Hepatocyte (in vitro differentiated cells): Measurements from ENCODE around the gene SYT10. TPM values are rescaled to one million over a fixed set of nuclear protein-coding genes. Genes with fewer than 3 reads are reported as not detected.

ENCODE experiments used
- DNase-seq: peaks from one replicate; pipeline ENCODE4 v3.0.0-alpha.2; 2016; ENCODE audit warnings: low spot score
- H2AFZ ChIP-seq: fragments of 200-600 bp; sonication (generic); 2 replicates; pipeline ENCODE4 v1.6.0; 2016; ENCODE audit warnings: antibody characterized with exemption, mild to moderate bottlenecking
- H3K27ac ChIP-seq: fragments of 200-600 bp; sonication (generic); 2 replicates; pipeline ENCODE4 v1.5.1; 2016; ENCODE audit warnings: mild to moderate bottlenecking
- H3K27me3 ChIP-seq: fragments of 200-600 bp; sonication (generic); 2 replicates; pipeline ENCODE4 v1.6.1; 2016
- H3K36me3 ChIP-seq: fragments of 200-600 bp; sonication (generic); replicated peaks from 2 replicates; pipeline ENCODE4 v1.5.1; 2016; ENCODE audit warnings: low read depth; ENCODE audit not compliant: insufficient read depth
- H3K4me1 ChIP-seq: fragments of 200-600 bp; sonication (generic); 2 replicates; pipeline ENCODE4 v1.5.1; 2016; ENCODE audit warnings: mild to moderate bottlenecking, moderate library complexity; ENCODE audit not compliant: insufficient read depth
- H3K4me2 ChIP-seq: fragments of 200-600 bp; sonication (generic); 2 replicates; pipeline ENCODE4 v1.6.0; 2016
- H3K4me3 ChIP-seq: fragments of 200-600 bp; sonication (generic); 2 replicates; pipeline ENCODE4 v1.5.1; 2016; ENCODE audit warnings: mild to moderate bottlenecking
- H3K79me2 ChIP-seq: fragments of 200-600 bp; sonication (generic); 2 replicates; pipeline ENCODE4 v1.6.0; 2017; ENCODE audit warnings: mild to moderate bottlenecking
- H3K9me2 ChIP-seq: fragments of 200-600 bp; sonication (generic); replicated peaks from 2 replicates; pipeline ENCODE4 v1.6.0; 2017; ENCODE audit warnings: mild to moderate bottlenecking; ENCODE audit not compliant: insufficient read depth
- H3K9me3 ChIP-seq: fragments of 200-600 bp; sonication (generic); 2 replicates; pipeline ENCODE4 v1.5.1; 2016; ENCODE audit warnings: low read depth, mild to moderate bottlenecking
- H4K20me1 ChIP-seq: fragments of 200-600 bp; sonication (generic); 2 replicates; pipeline ENCODE4 v1.6.0; 2016; ENCODE audit warnings: mild to moderate bottlenecking; ENCODE audit not compliant: insufficient read depth, poor library complexity, severe bottlenecking
- EZH2 ChIP-seq: fragments of 200-600 bp; sonication (generic); IDR thresholded peaks from 2 replicates; pipeline ENCODE4 v1.6.1; 2016; ENCODE audit warnings: antibody characterized with exemption, mild to moderate bottlenecking, borderline replicate concordance
- EZH2phosphoT487 ChIP-seq: fragments of 200-600 bp; sonication (generic); IDR thresholded peaks from one replicate; pipeline ENCODE4 v1.6.1; 2018; ENCODE audit warnings: antibody characterized with exemption, mild to moderate bottlenecking, low read depth, moderate library complexity; ENCODE audit not compliant: unreplicated experiment, severe bottlenecking
- WGBS: methylation state at CpG from one replicate; pipeline ENCODE4 v1.1.6; 2016; ENCODE audit warnings: low lambda C conversion rate; ENCODE audit errors: missing lambda C conversion rate; 5-methylcytosine and 5-hydroxymethylcytosine counted together
- polyA plus RNA-seq: library from polyadenylated mRNA; unstranded; fragments of >200 nt; fragmentation: Nextera tagmentation; extraction: Ambion mirVana; gene quantifications from 2 replicates; pipeline ENCODE4 v1.2.1, GENCODE V29; 2016
- total RNA-seq: library from RNA; depleted of rRNA; stranded (reverse); fragments of >200 nt; gene quantifications from 2 replicates; pipeline ENCODE4 v1.2.3, GENCODE V29; 2014
- TF ChIP-seq, protein P1 (sequence below): fragments of 200-600 bp; sonication (generic); IDR thresholded peaks from 2 replicates; pipeline ENCODE4 v1.5.1; 2016; ENCODE audit warnings: antibody characterized with exemption, mild to moderate bottlenecking; ENCODE audit not compliant: poor library complexity

Gene SYT10
- total RNA-seq, result 2.5 and 3.8 TPM in 2 replicates
- 1.7 and 2.3 TPM in 2 replicates for polyA plus RNA-seq

- Histone ChIP-seq H3K27me3 (peaks cover 55% of the 10 kb centered on the region), H3K9me3 (no peaks in the 10 kb centered on the region), H3K4me2 (peak within 1 kb of the TSS; percentile 91), H4K20me1 (no peaks in the 10 kb centered on the region), H2AFZ (peak within 1 kb of the TSS; percentile 84), H3K79me2 (no peaks in the 10 kb centered on the region), H3K36me3 (no peaks in the 10 kb centered on the region), H3K27ac (no peak within 1 kb of the TSS), H3K4me3 (peak within 1 kb of the TSS; percentile 97), H3K9me2 (no peaks in the 10 kb centered on the region), H3K4me1 (peaks cover 4% of the 10 kb centered on the region)
- peak; percentile 39 for DNase-seq
- TF ChIP-seq EZH2, result no peak
- TF ChIP-seq, protein P1, sequence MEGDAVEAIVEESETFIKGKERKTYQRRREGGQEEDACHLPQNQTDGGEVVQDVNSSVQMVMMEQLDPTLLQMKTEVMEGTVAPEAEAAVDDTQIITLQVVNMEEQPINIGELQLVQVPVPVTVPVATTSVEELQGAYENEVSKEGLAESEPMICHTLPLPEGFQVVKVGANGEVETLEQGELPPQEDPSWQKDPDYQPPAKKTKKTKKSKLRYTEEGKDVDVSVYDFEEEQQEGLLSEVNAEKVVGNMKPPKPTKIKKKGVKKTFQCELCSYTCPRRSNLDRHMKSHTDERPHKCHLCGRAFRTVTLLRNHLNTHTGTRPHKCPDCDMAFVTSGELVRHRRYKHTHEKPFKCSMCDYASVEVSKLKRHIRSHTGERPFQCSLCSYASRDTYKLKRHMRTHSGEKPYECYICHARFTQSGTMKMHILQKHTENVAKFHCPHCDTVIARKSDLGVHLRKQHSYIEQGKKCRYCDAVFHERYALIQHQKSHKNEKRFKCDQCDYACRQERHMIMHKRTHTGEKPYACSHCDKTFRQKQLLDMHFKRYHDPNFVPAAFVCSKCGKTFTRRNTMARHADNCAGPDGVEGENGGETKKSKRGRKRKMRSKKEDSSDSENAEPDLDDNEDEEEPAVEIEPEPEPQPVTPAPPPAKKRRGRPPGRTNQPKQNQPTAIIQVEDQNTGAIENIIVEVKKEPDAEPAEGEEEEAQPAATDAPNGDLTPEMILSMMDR, result no peak
- WGBS, result 1% methylated on average over 37 of the region's 49 CpGs
Measured at GRCh38 chr12:33439587-33440011, at the start of gene SYT10. Gene SYT10 (minus strand): TSS chr12:33439819. CDS start chr12:33439522, 297 bp downstream.

DNA sequence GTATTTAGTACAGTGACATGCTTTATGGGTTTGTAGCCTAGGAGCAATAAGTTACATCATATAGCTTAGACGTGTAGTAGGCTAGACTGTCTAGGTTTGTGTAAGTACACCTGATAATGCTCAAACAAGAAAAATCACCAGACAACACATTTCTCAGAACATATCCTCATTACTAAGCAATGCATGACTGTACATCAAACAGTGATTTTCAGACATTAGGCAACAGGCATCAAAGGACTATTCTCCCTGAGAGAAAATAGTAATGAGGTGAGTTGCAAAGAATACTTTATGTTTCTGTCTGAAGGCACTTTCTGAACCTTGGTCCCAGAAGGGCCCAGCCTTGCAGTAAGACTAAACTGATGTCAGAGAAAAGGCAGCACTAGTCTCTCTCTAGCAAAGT is 48.4 kb upstream of the SYT10 start:
- H3K4me1 ChIP-seq, result peaks cover 6% of the 10 kb centered on the region
- H4K20me1 ChIP-seq, result no peaks in the 10 kb centered on the region
- DNase-seq, result peak; percentile 57
- WGBS, result 9% methylated on average over 1 of the region's 1 CpG
- H3K4me2 ChIP-seq, result no peak overlapping the region
- H3K9me3 ChIP-seq, result no peaks in the 10 kb centered on the region
- no peaks in the 10 kb centered on the region for H3K9me2 ChIP-seq
- H3K27ac ChIP-seq, result peak overlapping the region; percentile 38
- no peak overlapping the region for H2AFZ ChIP-seq
- TF ChIP-seq, protein P1, result no peak
- TF ChIP-seq EZH2 (no peak), EZH2phosphoT487 (no peak)
- no peak overlapping the region for H3K4me3 ChIP-seq
- no peaks in the 10 kb centered on the region for H3K27me3 ChIP-seq
- H3K79me2 ChIP-seq, result no peaks in the 10 kb centered on the region
- H3K36me3 ChIP-seq, result no peaks in the 10 kb centered on the region

DNA sequence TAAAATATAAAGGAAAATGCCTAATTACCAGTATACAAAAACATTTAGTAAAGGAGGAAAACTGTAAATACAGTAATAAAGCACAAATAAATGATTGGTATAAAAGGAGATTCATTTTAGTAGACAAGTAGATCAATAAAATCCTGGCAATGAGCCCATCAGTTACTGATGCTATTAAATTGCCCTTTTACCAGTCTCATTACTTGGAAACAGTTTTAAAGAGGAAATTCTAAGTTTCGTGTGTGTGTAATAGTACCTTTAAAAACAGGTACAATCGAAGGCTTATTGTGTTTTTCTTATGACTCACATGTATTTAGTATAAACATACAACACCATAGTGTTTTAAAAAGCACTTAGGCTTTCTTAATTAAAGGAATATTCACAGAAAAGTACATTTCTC is 46.4 kb upstream of the SYT10 start:
- H3K4me1 ChIP-seq, result peaks cover 6% of the 10 kb centered on the region
- no peaks in the 10 kb centered on the region for H3K27me3 ChIP-seq
- H3K79me2 ChIP-seq, result no peaks in the 10 kb centered on the region
- H3K36me3 ChIP-seq, result no peaks in the 10 kb centered on the region
- no peak overlapping the region for H3K4me2 ChIP-seq
- H3K27ac ChIP-seq, result no peak overlapping the region
- DNase-seq, result no peak
- no peak overlapping the region for H2AFZ ChIP-seq
- H3K9me2 ChIP-seq, result no peaks in the 10 kb centered on the region
- 75% methylated on average over 2 of the region's 2 CpGs for WGBS
- H3K4me3 ChIP-seq, result no peak overlapping the region
- no peak for TF ChIP-seq EZH2phosphoT487
- TF ChIP-seq, protein P1, result no peak
- no peak for TF ChIP-seq EZH2
- no peaks in the 10 kb centered on the region for H3K9me3 ChIP-seq
- no peaks in the 10 kb centered on the region for H4K20me1 ChIP-seq

DNA sequence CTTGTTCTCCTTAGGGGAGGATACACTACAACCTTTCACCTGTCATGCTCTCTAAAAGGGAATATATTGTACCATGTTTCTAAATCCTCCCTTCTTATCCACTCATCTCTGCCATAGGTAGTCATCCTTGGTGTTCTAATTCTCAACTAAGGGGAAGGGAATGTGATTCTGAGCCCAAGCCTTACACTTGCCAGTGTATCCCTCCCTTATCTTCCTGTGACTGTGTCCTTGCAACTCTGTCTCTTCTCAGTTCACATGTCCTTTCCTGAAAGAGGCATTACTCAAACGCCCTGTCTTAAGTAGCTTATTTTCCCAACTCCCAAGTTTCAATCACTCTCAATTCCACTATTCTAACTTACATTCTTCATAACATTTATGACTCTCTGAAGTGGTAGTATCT is 44.5 kb upstream of the SYT10 start:
- no peak for TF ChIP-seq EZH2phosphoT487
- TF ChIP-seq EZH2, result no peak
- TF ChIP-seq, protein P1, result no peak
- 20% methylated on average over 1 of the region's 1 CpG for WGBS
- no peak for DNase-seq
- Histone ChIP-seq H4K20me1 (no peaks in the 10 kb centered on the region), H3K27me3 (no peaks in the 10 kb centered on the region), H3K9me3 (no peaks in the 10 kb centered on the region), H3K36me3 (no peaks in the 10 kb centered on the region), H3K4me2 (no peak overlapping the region), H3K79me2 (no peaks in the 10 kb centered on the region), H3K4me3 (no peak overlapping the region), H2AFZ (no peak overlapping the region), H3K27ac (no peak overlapping the region), H3K4me1 (peaks cover 6% of the 10 kb centered on the region), H3K9me2 (no peaks in the 10 kb centered on the region)
